ENCODE data around the gene LDAH. TPM values are rescaled to one million over a fixed set of nuclear protein-coding genes. Genes with fewer than 3 reads are reported as not detected.

Gene LDAH
- total and polyA plus RNA-seq, 10 of the 15 experiments (the other 5 are each of a cell fraction or from before 2014, with no cell fraction given): 17.9 to 44.7 (median 30.0) TPM

GRCh38 chr2:20638014-20638413 is 184.9 kb downstream of the LDAH start:
- Histone ChIP-seq H3K27me3 (replicated peaks in 1 of 2; ENCODE audit: control insufficient read depth in 2 of 2, insufficient read depth in 2 of 2, low read length in 1 of 2) (no peaks in the 10 kb centered on the region), H3K4me2 (ENCODE audit: control insufficient read depth, insufficient read depth) (no peak overlapping the region), H3K4me3 (no peak overlapping the region), H4K20me1 (ENCODE audit: control insufficient read depth, insufficient read depth) (no peaks in the 10 kb centered on the region; the same call in 1 of the 2 replicates), H3K4me1 (ENCODE audit: control insufficient read depth, insufficient read depth, low read length) (peaks cover 8% of the 10 kb centered on the region), H2AFZ (ENCODE audit: control insufficient read depth, low read depth, low read length) (no peak overlapping the region), H3K9ac (ENCODE audit: control insufficient read depth, insufficient read depth, low read length) (no peak overlapping the region), H3K9me3 (replicated peaks; ENCODE audit: control insufficient read depth, insufficient read depth, low read length) (no peaks in the 10 kb centered on the region), H3K36me3 (ENCODE audit: control insufficient read depth in 2 of 2, insufficient read depth in 2 of 2, low read length in 1 of 2) (no peaks in the 10 kb centered on the region; a peak in 2 of 4 replicates), H3K79me2 (ENCODE audit: control insufficient read depth, insufficient read depth, low read length) (no peaks in the 10 kb centered on the region), H3K27ac (ENCODE audit: control insufficient read depth, insufficient read depth) (no peak overlapping the region)
- DNase-seq (ENCODE audit: low read depth, low spot score) (no peak), FAIRE-seq (no peak), ATAC-seq (no peak)
- POLR2A ChIA-PET: no interaction called here
- in situ Hi-C loops (cut with MboI) (no loop called here), intact Hi-C loops (cut with micrococcal nuclease; ENCODE audit: unreplicated experiment) (no loop called here)
- SMC1A ChIA-PET (ENCODE audit: uncharacterized antibody, unreplicated experiment): interaction anchor here (1.1 to 6.0 kb wide), 2 partner anchors 194 to 226 kb away, joined by 3 to 56 read pairs; no protein-coding TSS in a partner anchor
- no TSS peak for BruUV-seq (replicated peaks)
- whole genome bisulfite sequencing (ENCODE audit: insufficient coverage, insufficient replicate concordance, low lambda C conversion rate, missing lambda C conversion rate): 84% methylated on average over 13 of the region's 13 CpGs
- RAD21 ChIA-PET (ENCODE audit: unreplicated experiment): interaction anchor here (2.2 kb wide), 1 partner anchor 194 kb away, joined by 6 read pairs; no protein-coding TSS in a partner anchor
- CTCF ChIA-PET: interaction anchor here (1.1 to 7.9 kb wide), 3 partner anchors 192 to 226 kb away, joined by 3 to 119 read pairs (median 59); partner anchors contain the start of gene RHOB
- no peak for TF ChIP-seq NRF1 (conservative IDR thresholded peaks at IDR 0.05; ENCODE audit: low read depth, low read length)
- TF ChIP-seq NBN (IDR thresholded peaks at IDR 0.05): no peak
- TF ChIP-seq MYC (IDR thresholded peaks at IDR 0.05; ENCODE audit: insufficient read depth, insufficient read length, insufficient replicate concordance, low read length, severe bottlenecking): no peak
- no peak for TF ChIP-seq WRNIP1 (IDR thresholded peaks at IDR 0.05; ENCODE audit: borderline replicate concordance, low read depth, low read length)
- TF ChIP-seq TCF12 (IDR thresholded peaks at IDR 0.05; ENCODE audit: low read depth, low read length): no peak
- TF ChIP-seq, protein P1, sequence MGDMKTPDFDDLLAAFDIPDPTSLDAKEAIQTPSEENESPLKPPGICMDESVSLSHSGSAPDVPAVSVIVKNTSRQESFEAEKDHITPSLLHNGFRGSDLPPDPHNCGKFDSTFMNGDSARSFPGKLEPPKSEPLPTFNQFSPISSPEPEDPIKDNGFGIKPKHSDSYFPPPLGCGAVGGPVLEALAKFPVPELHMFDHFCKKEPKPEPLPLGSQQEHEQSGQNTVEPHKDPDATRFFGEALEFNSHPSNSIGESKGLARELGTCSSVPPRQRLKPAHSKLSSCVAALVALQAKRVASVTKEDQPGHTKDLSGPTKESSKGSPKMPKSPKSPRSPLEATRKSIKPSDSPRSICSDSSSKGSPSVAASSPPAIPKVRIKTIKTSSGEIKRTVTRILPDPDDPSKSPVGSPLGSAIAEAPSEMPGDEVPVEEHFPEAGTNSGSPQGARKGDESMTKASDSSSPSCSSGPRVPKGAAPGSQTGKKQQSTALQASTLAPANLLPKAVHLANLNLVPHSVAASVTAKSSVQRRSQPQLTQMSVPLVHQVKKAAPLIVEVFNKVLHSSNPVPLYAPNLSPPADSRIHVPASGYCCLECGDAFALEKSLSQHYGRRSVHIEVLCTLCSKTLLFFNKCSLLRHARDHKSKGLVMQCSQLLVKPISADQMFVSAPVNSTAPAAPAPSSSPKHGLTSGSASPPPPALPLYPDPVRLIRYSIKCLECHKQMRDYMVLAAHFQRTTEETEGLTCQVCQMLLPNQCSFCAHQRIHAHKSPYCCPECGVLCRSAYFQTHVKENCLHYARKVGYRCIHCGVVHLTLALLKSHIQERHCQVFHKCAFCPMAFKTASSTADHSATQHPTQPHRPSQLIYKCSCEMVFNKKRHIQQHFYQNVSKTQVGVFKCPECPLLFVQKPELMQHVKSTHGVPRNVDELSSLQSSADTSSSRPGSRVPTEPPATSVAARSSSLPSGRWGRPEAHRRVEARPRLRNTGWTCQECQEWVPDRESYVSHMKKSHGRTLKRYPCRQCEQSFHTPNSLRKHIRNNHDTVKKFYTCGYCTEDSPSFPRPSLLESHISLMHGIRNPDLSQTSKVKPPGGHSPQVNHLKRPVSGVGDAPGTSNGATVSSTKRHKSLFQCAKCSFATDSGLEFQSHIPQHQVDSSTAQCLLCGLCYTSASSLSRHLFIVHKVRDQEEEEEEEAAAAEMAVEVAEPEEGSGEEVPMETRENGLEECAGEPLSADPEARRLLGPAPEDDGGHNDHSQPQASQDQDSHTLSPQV (IDR thresholded peaks at IDR 0.05): no peak
- TF ChIP-seq BMI1 (IDR thresholded peaks at IDR 0.05; ENCODE audit: borderline replicate concordance): no peak
- TF ChIP-seq ZBTB11 (CRISPR knock-in tag; IDR thresholded peaks at IDR 0.05): no peak
- TF ChIP-seq ZNF687 (IDR thresholded peaks at IDR 0.05): no peak
- no peak for TF ChIP-seq YY1 (IDR thresholded peaks at IDR 0.05; ENCODE audit: low read depth, low read length)

Measured in GM12878 (cell line).